ENCODE data around the gene MED13L.

DNA sequence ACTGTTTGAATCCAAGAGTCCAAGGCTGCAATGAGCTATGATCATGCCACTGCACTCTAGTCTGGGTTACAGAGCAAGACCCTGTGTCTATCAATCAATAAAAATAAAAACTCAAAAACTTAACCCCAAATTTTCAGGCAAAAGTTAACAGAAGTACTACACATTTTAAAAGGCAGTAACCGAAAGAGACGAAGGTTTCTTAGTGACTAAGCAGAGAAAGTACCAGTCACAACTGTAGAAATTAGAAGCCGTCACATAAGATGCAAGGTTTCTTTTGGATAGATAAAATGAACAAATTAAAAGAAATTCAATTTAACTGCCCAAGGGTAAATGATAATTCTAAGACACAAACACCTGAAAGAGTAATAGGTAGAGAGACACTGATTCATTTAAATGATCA is 103.5 kb downstream of the MED13L start:
- TF ChIP-seq, protein P1, sequence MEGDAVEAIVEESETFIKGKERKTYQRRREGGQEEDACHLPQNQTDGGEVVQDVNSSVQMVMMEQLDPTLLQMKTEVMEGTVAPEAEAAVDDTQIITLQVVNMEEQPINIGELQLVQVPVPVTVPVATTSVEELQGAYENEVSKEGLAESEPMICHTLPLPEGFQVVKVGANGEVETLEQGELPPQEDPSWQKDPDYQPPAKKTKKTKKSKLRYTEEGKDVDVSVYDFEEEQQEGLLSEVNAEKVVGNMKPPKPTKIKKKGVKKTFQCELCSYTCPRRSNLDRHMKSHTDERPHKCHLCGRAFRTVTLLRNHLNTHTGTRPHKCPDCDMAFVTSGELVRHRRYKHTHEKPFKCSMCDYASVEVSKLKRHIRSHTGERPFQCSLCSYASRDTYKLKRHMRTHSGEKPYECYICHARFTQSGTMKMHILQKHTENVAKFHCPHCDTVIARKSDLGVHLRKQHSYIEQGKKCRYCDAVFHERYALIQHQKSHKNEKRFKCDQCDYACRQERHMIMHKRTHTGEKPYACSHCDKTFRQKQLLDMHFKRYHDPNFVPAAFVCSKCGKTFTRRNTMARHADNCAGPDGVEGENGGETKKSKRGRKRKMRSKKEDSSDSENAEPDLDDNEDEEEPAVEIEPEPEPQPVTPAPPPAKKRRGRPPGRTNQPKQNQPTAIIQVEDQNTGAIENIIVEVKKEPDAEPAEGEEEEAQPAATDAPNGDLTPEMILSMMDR (IDR thresholded peaks at IDR 0.05; ENCODE audit: borderline replicate concordance, extremely low read depth, low read length, poor library complexity, severe bottlenecking), result no peak
- no peak for TF ChIP-seq EZH2 (IDR thresholded peaks at IDR 0.05; ENCODE audit: borderline replicate concordance, low read depth, low read length, severe bottlenecking)

Data from DND-41 (cell line).